A549 (cell line): ENCODE data around the gene PRF1. TPM values are rescaled to one million over a fixed set of nuclear protein-coding genes. Genes with fewer than 3 reads are reported as not detected.

ENCODE experiments used
- ATAC-seq, 2 experiments: fragments of 200-7000 bp in 1 of 2; fragments of >200 bp in 1 of 2; cut with Nextera tagmentation in 1 of 2; cut with Tn5 transposase in 1 of 2; 3 replicates each; pipeline versions ENCODE4 v1.8.0 to v1.9.1; 2018 to 2020; ENCODE audit warnings: mild to moderate bottlenecking in 1 of 2, moderate library complexity in 1 of 2
- CTCF ChIA-PET: fragments of 300-600 bp; sonication (Branson Sonifier 250); formaldehyde crosslinking; extraction: SDS; loops from one replicate; lab custom pipeline; 2021; ENCODE audit warnings: antibody characterized with exemption, inconsistent platforms; lab: Yijun Ruan, JAX
- POLR2A ChIA-PET: fragments of 350-600 bp; formaldehyde crosslinking; extraction: SDS; loops from one replicate; lab custom pipeline; 2021; ENCODE audit warnings: antibody characterized with exemption, inconsistent platforms; lab: Yijun Ruan, JAX
- DNase-seq, 2 experiments: peaks; one replicate each; pipeline versions ENCODE4 v3.0.0 to v3.0.0-alpha.2; 2011 to 2016; ENCODE audit warnings: low read depth in 1 of 2, low spot score in 1 of 2
- FAIRE-seq: peaks from 2 replicates; lab custom pipeline; 2011; peaks lifted over from hg19 to GRCh38; lab: Jason Lieb, UNC
- H3K27ac ChIP-seq, 2 experiments: fragments of >200 bp; sonication (Bioruptor Twin); formaldehyde crosslinking; 3 replicates each; pipeline ENCODE4 v1.5.1; 2016 to 2017
- H3K4me1 ChIP-seq: fragments of >200 bp; sonication (Bioruptor Twin); formaldehyde crosslinking; 3 replicates; pipeline ENCODE4 v1.6.1; 2016
- H3K4me2 ChIP-seq: fragments of >200 bp; sonication (Bioruptor Twin); formaldehyde crosslinking; 3 replicates; pipeline ENCODE4 v1.6.1; 2016
- H3K4me3 ChIP-seq: fragments of >200 bp; sonication (Bioruptor Twin); formaldehyde crosslinking; 3 replicates; pipeline ENCODE4 v1.5.1; 2016
- H3K9me3 ChIP-seq: fragments of >200 bp; sonication (Bioruptor Twin); formaldehyde crosslinking; 3 replicates; pipeline ENCODE4 v1.6.1; 2016
- CTCF ChIP-seq: fragments of >200 bp; sonication (Bioruptor Twin); formaldehyde crosslinking; IDR thresholded peaks from 3 replicates; pipeline ENCODE4 v1.5.1; 2016
- EHMT2 ChIP-seq: fragments of 200-600 bp; sonication (generic); IDR thresholded peaks from 2 replicates; pipeline ENCODE4 v1.6.1; 2016; ENCODE audit warnings: antibody characterized with exemption, low read depth, mild to moderate bottlenecking, moderate library complexity
- EP300 ChIP-seq, 2 experiments: fragments of >200 bp; sonication (Bioruptor Twin); formaldehyde crosslinking; IDR thresholded peaks; 2 replicates in 1 of 2; 3 replicates in 1 of 2; pipeline ENCODE4 v1.6.1; 2016 to 2017
- FOSB ChIP-seq: fragments of 250-450 bp; sonication (Bioruptor Pico); IDR thresholded peaks from 2 replicates; pipeline ENCODE4 v1.5.0; 2020; ENCODE audit warnings: mild to moderate bottlenecking, moderate library complexity
- HDAC2 ChIP-seq: fragments of 200-600 bp; sonication (generic); IDR thresholded peaks from 2 replicates; pipeline ENCODE4 v1.6.1; 2016
- HEYL ChIP-seq: fragments of 250-450 bp; sonication (Bioruptor Pico); IDR thresholded peaks from 2 replicates; pipeline ENCODE4 v1.8.0; 2021; ENCODE audit warnings: mild to moderate bottlenecking, moderate library complexity
- HOXA7 ChIP-seq: fragments of 250-450 bp; sonication (Bioruptor Pico); IDR thresholded peaks from 2 replicates; pipeline ENCODE4 v1.5.0; 2020; ENCODE audit warnings: mild to moderate bottlenecking, moderate library complexity
- KDM1A ChIP-seq: fragments of 200-600 bp; sonication (generic); IDR thresholded peaks from 2 replicates; pipeline ENCODE4 v1.6.1; 2016; ENCODE audit warnings: low read depth, mild to moderate bottlenecking
- NFE2L2 ChIP-seq: fragments of 150-350 bp; conservative IDR thresholded peaks from 2 replicates; pipeline ENCODE4 v1.6.1; 2014; ENCODE audit warnings: low read length
- NPAS2 ChIP-seq: fragments of 250-450 bp; sonication (Bioruptor Pico); IDR thresholded peaks from 2 replicates; pipeline ENCODE4 v1.8.0; 2022; ENCODE audit warnings: mild to moderate bottlenecking, moderate library complexity, borderline replicate concordance
- NR3C1 ChIP-seq: fragments of >200 bp; sonication (Bioruptor Twin); formaldehyde crosslinking; IDR thresholded peaks from 3 replicates; pipeline ENCODE4 v1.6.1; 2017
- RARB ChIP-seq: fragments of 250-450 bp; sonication (Bioruptor Pico); IDR thresholded peaks from 2 replicates; pipeline ENCODE4 v1.8.0; 2021; ENCODE audit warnings: mild to moderate bottlenecking, moderate library complexity
- RCOR1 ChIP-seq: fragments of 150-350 bp; IDR thresholded peaks from 2 replicates; pipeline ENCODE4 v1.6.1; 2014; ENCODE audit warnings: antibody characterized with exemption, low read length, low read depth
- REST ChIP-seq: fragments of 200-600 bp; sonication (generic); IDR thresholded peaks from 2 replicates; pipeline ENCODE4 v1.6.1; 2016; ENCODE audit warnings: antibody characterized with exemption, mild to moderate bottlenecking, moderate library complexity
- RFX5 ChIP-seq: fragments of 450-650 bp; IDR thresholded peaks from 2 replicates; pipeline ENCODE4 v1.7.1; 2014; ENCODE audit warnings: antibody characterized with exemption, mild to moderate bottlenecking, moderate library complexity
- USF2 ChIP-seq: fragments of 450-650 bp; IDR thresholded peaks from 2 replicates; pipeline ENCODE4 v1.6.1; 2014; ENCODE audit warnings: antibody characterized with exemption
- ZC3H11A ChIP-seq: fragments of 450-650 bp; IDR thresholded peaks from 2 replicates; pipeline ENCODE4 v1.6.1; 2014; ENCODE audit warnings: antibody characterized with exemption, mild to moderate bottlenecking
- WGBS: methylation state at CpG from one replicate; pipeline ENCODE4 v1.1.6; 2017; ENCODE audit errors: missing lambda C conversion rate; 5-methylcytosine and 5-hydroxymethylcytosine counted together
- polyA plus RNA-seq, 4 experiments: library from polyadenylated mRNA; depleted of rRNA in 3 of 4; stranded (reverse); fragments of >200 nt; fragmentation: RNase III in 1 of 4; extraction: RNeasy Plus Mini Kit Qiagen cat#74134 plus additional on column Dnase treatment in 1 of 4; gene quantifications; 2 replicates in 3 of 4; 3 replicates in 1 of 4; pipeline ENCODE4 v1.2.3, GENCODE V29; 2011 to 2017
- TF ChIP-seq, protein P1 (sequence below): IDR thresholded peaks from 2 replicates; pipeline ENCODE4 v1.6.1; 2012

PRF1 gene
- polyA plus RNA-seq, 2 of the 4 experiments (the other 2 are of a cell fraction) = not detected

- DNase-seq (no peak), ATAC-seq (no peak), FAIRE-seq (no peak)
- TF ChIP-seq FOSB (CRISPR knock-in tag) (no peak), RCOR1 (no peak), HEYL (no peak), REST (no peak)
- ChIA-PET POLR2A (no interaction called here), CTCF (interaction anchor here (3.1 kb wide), 1 partner anchor 19 kb away, joined by 15 read pairs; no protein-coding TSS in a partner anchor)
- Histone ChIP-seq H3K4me1 (no peaks in the 10 kb centered on the region), H3K9me3 (no peaks in the 10 kb centered on the region), H3K4me3 (no peak overlapping the region), H3K4me2 (no peak overlapping the region), H3K27ac (no peak overlapping the region)
- WGBS = 85% methylated on average over 6 of the region's 7 CpGs
Observed at GRCh38 chr10:70568781-70569495, 33.6 kb downstream of the PRF1 start.

DNA sequence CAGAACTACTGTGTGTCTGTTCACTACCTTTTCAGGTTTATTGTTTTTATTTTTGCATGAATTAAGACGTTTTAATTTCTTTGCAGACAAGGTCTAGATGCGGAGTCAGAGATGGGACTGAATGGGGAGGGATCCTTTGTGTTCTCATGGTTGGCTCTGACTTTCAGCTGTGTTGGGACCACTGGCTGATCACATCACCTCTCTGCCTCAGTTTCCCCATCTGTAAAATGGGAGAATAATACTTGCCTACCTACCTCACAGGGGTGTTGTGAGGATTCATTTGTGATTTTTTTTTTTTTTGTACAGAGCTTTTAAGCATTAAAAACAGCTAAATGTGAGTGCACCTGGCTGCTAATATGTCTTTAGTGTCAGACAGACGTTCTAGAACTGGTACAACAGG lies 34.4 kb downstream of the PRF1 start:
- no peaks in the 10 kb centered on the region for H3K9me3 ChIP-seq
- WGBS = 90% methylated on average over 3 of the region's 3 CpGs
- ATAC-seq (no peak), DNase-seq (no peak), FAIRE-seq (no peak)
- no peak overlapping the region for H3K27ac ChIP-seq
- no peaks in the 10 kb centered on the region for H3K4me1 ChIP-seq
- TF ChIP-seq NPAS2 = no peak
- TF ChIP-seq EP300 (IDR thresholded peaks at IDR 0.05) = no peak
- no peak overlapping the region for H3K4me3 ChIP-seq
- H3K4me2 ChIP-seq = no peak overlapping the region
- ChIA-PET CTCF (interaction anchor here (0.6 to 3.1 kb wide), 2 partner anchors 19 to 200 kb away, joined by 4 to 15 read pairs; no protein-coding TSS in a partner anchor), POLR2A (no interaction called here)

GRCh38 chr10:70567603-70568002 lies 34.9 kb downstream of the PRF1 start:
- no peak for TF ChIP-seq RARB (CRISPR knock-in tag)
- TF ChIP-seq RFX5 = no peak
- TF ChIP-seq HEYL = no peak
- TF ChIP-seq EHMT2 = no peak
- no peak for TF ChIP-seq ZC3H11A
- TF ChIP-seq NR3C1 = no peak
- TF ChIP-seq HOXA7 (CRISPR knock-in tag) = no peak
- TF ChIP-seq, protein P1, sequence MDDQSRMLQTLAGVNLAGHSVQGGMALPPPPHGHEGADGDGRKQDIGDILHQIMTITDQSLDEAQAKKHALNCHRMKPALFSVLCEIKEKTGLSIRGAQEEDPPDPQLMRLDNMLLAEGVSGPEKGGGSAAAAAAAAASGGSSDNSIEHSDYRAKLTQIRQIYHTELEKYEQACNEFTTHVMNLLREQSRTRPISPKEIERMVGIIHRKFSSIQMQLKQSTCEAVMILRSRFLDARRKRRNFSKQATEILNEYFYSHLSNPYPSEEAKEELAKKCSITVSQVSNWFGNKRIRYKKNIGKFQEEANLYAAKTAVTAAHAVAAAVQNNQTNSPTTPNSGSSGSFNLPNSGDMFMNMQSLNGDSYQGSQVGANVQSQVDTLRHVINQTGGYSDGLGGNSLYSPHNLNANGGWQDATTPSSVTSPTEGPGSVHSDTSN = no peak
- no peak for TF ChIP-seq NFE2L2
- no peak for TF ChIP-seq CTCF
- TF ChIP-seq KDM1A = no peak
- TF ChIP-seq USF2 = no peak
- TF ChIP-seq HDAC2 = no peak
- no peaks in the 10 kb centered on the region for H3K9me3 ChIP-seq
- ChIA-PET CTCF (interaction anchor here (0.6 to 3.1 kb wide), 4 partner anchors 14 to 346 kb away, joined by 3 to 15 read pairs (median 4); no protein-coding TSS in a partner anchor), POLR2A (no interaction called here)
- no peak overlapping the region for H3K4me2 ChIP-seq
- no peak overlapping the region for H3K4me3 ChIP-seq
- DNase-seq (no peak), FAIRE-seq (no peak), ATAC-seq (no peak)
- no peaks in the 10 kb centered on the region for H3K4me1 ChIP-seq
- H3K27ac ChIP-seq = no peak overlapping the region
- WGBS = 91% methylated on average over 4 of the region's 4 CpGs
